ENCODE data around the gene OR5AC2.
A peak's percentile ranks its signal among the peaks of the same experiment; 100 is the strongest.

The OR5AC2 gene

GRCh38 chr3:98058244-98058960 is 28.6 kb upstream of the OR5AC2 start:
- TF ChIP-seq Cebpa-rat (IDR thresholded peaks at IDR 0.05), result no peak
- no peak overlapping the region for H3K9ac ChIP-seq
- no peaks in the 10 kb centered on the region for H4K20me1 ChIP-seq
- H3K27ac ChIP-seq, result no peak overlapping the region
- H3K36me3 ChIP-seq, result no peaks in the 10 kb centered on the region
- no peak overlapping the region for H3K4me2 ChIP-seq
- H3K4me3 ChIP-seq, result no peak overlapping the region
- H3K9me3 ChIP-seq (replicated peaks in 1 of 11), result no peaks in the 10 kb centered on the region
- H3K4me1 ChIP-seq, result no peaks in the 10 kb centered on the region
- no peaks in the 10 kb centered on the region for H3K27me3 ChIP-seq

GRCh38 chr3:98068824-98069223 is 18.1 kb upstream of the OR5AC2 start:
- Histone ChIP-seq H3K27me3 (no peaks in the 10 kb centered on the region), H3K36me3 (no peaks in the 10 kb centered on the region), H3K9ac (no peak overlapping the region), H4K20me1 (no peaks in the 10 kb centered on the region), H3K4me3 (no peak overlapping the region), H3K9me3 (replicated peaks in 1 of 11) (no peaks in the 10 kb centered on the region), H3K27ac (no peak overlapping the region), H3K4me1 (no peaks in the 10 kb centered on the region), H3K4me2 (no peak overlapping the region)
- no peak for TF ChIP-seq Cebpa-rat (IDR thresholded peaks at IDR 0.05)

- H3K36me3 ChIP-seq, result no peaks in the 10 kb centered on the region
- no peak for TF ChIP-seq Cebpa-rat (IDR thresholded peaks at IDR 0.05)
- no peaks in the 10 kb centered on the region for H3K4me1 ChIP-seq
- no peaks in the 10 kb centered on the region for H3K9me3 ChIP-seq (replicated peaks in 1 of 11)
- H3K27ac ChIP-seq, result no peak overlapping the region
- H3K4me2 ChIP-seq, result no peak overlapping the region
- no peak overlapping the region for H3K9ac ChIP-seq
- H3K4me3 ChIP-seq, result no peak overlapping the region
- H3K27me3 ChIP-seq, result no peaks in the 10 kb centered on the region
- no peaks in the 10 kb centered on the region for H4K20me1 ChIP-seq
Observed at GRCh38 chr3:98070840-98071239, 16.1 kb upstream of the OR5AC2 start.

- no peak overlapping the region for H3K4me3 ChIP-seq
- H3K27ac ChIP-seq, result no peak overlapping the region
- H3K36me3 ChIP-seq, result no peaks in the 10 kb centered on the region
- no peaks in the 10 kb centered on the region for H3K27me3 ChIP-seq
- no peak overlapping the region for H3K4me2 ChIP-seq
- TF ChIP-seq Cebpa-rat (IDR thresholded peaks at IDR 0.05), result no peak
- no peaks in the 10 kb centered on the region for H3K4me1 ChIP-seq
- H3K9ac ChIP-seq, result no peak overlapping the region
- no peaks in the 10 kb centered on the region for H3K9me3 ChIP-seq (replicated peaks in 1 of 11)
- no peaks in the 10 kb centered on the region for H4K20me1 ChIP-seq
Observed at GRCh38 chr3:98073486-98073885, 13.5 kb upstream of the OR5AC2 start.

- Histone ChIP-seq H3K4me3 (no peak overlapping the region), H3K27ac (no peak overlapping the region), H3K9ac (no peak overlapping the region), H3K4me2 (no peak overlapping the region), H3K27me3 (no peaks in the 10 kb centered on the region), H3K4me1 (no peaks in the 10 kb centered on the region), H3K36me3 (no peaks in the 10 kb centered on the region), H3K9me3 (replicated peaks in 1 of 11) (peaks cover 0 to 5% (median 0%) of the 10 kb centered on the region in 11 experiments; a peak in 1 of 22 replicates), H4K20me1 (no peaks in the 10 kb centered on the region)
- no peak for TF ChIP-seq Cebpa-rat (IDR thresholded peaks at IDR 0.05)
Observed at GRCh38 chr3:98095882-98096281, 8.9 kb downstream of the OR5AC2 start.

- H3K27me3 ChIP-seq, result no peaks in the 10 kb centered on the region
- no peaks in the 10 kb centered on the region for H3K9me3 ChIP-seq (replicated peaks in 1 of 11)
- H3K4me3 ChIP-seq, result no peak overlapping the region
- no peaks in the 10 kb centered on the region for H3K4me1 ChIP-seq
- no peaks in the 10 kb centered on the region for H3K36me3 ChIP-seq
- no peak overlapping the region for H3K4me2 ChIP-seq
- no peaks in the 10 kb centered on the region for H4K20me1 ChIP-seq
- H3K9ac ChIP-seq, result no peak overlapping the region
- H3K27ac ChIP-seq, result no peak overlapping the region
- TF ChIP-seq Cebpa-rat (IDR thresholded peaks at IDR 0.05), result no peak
Observed at GRCh38 chr3:98099848-98100247, 12.9 kb downstream of the OR5AC2 start.

GRCh38 chr3:98108162-98108561 is 21.2 kb downstream of the OR5AC2 start:
- Histone ChIP-seq H3K36me3 (no peaks in the 10 kb centered on the region), H3K4me2 (no peak overlapping the region), H3K9me3 (replicated peaks in 1 of 11) (no peaks in the 10 kb centered on the region), H4K20me1 (no peaks in the 10 kb centered on the region), H3K27me3 (no peaks in the 10 kb centered on the region), H3K9ac (no peak overlapping the region), H3K4me3 (no peak overlapping the region), H3K4me1 (peaks cover 0 to 13% (median 0%) of the 10 kb centered on the region in 10 experiments; a peak in 2 of 20 replicates), H3K27ac (no peak overlapping the region)
- TF ChIP-seq Cebpa-rat (IDR thresholded peaks at IDR 0.05), result no peak

- H3K36me3 ChIP-seq, result no peaks in the 10 kb centered on the region
- H3K4me3 ChIP-seq, result no peak overlapping the region
- no peaks in the 10 kb centered on the region for H3K9me3 ChIP-seq (replicated peaks in 1 of 11)
- H3K9ac ChIP-seq, result no peak overlapping the region
- H4K20me1 ChIP-seq, result no peaks in the 10 kb centered on the region
- H3K4me1 ChIP-seq, result peaks cover 0 to 13% (median 0%) of the 10 kb centered on the region in 10 experiments; a peak in 2 of 20 replicates
- no peaks in the 10 kb centered on the region for H3K27me3 ChIP-seq
- no peak overlapping the region for H3K27ac ChIP-seq
- TF ChIP-seq Cebpa-rat (IDR thresholded peaks at IDR 0.05), result no peak
- peak overlapping the region in 1 of 11 experiments; percentile 21; a peak in 1 of 22 replicates for H3K4me2 ChIP-seq
Observed at GRCh38 chr3:98109807-98110549, 23.0 kb downstream of the OR5AC2 start.

- H3K27ac ChIP-seq, result no peak overlapping the region
- no peak for TF ChIP-seq Cebpa-rat (IDR thresholded peaks at IDR 0.05)
Observed at GRCh38 chr3:98110550-98110908, 23.6 kb downstream of the OR5AC2 start.

GRCh38 chr3:98114264-98114663 is 27.3 kb downstream of the OR5AC2 start:
- H3K36me3 ChIP-seq, result no peaks in the 10 kb centered on the region
- H3K4me3 ChIP-seq, result no peak overlapping the region
- H3K27ac ChIP-seq, result no peak overlapping the region
- H3K4me1 ChIP-seq, result peaks cover 0 to 12% (median 0%) of the 10 kb centered on the region in 10 experiments; a peak in 2 of 20 replicates
- no peak overlapping the region for H3K4me2 ChIP-seq
- no peak for TF ChIP-seq Cebpa-rat (IDR thresholded peaks at IDR 0.05)
- no peaks in the 10 kb centered on the region for H3K9me3 ChIP-seq (replicated peaks in 1 of 11)
- H4K20me1 ChIP-seq, result no peaks in the 10 kb centered on the region
- H3K27me3 ChIP-seq, result no peaks in the 10 kb centered on the region
- no peak overlapping the region for H3K9ac ChIP-seq

More at GRCh38 chr3:98110550-98110908, 23.6 kb downstream of the OR5AC2 start:
- no peaks in the 10 kb centered on the region for H4K20me1 ChIP-seq
- no peaks in the 10 kb centered on the region for H3K27me3 ChIP-seq
- no peak overlapping the region for H3K4me2 ChIP-seq
- no peaks in the 10 kb centered on the region for H3K9me3 ChIP-seq (replicated peaks in 1 of 11)
- no peak overlapping the region for H3K4me3 ChIP-seq
- H3K4me1 ChIP-seq, result peaks cover 0 to 13% (median 0%) of the 10 kb centered on the region in 10 experiments; a peak in 2 of 20 replicates
- no peak overlapping the region for H3K9ac ChIP-seq
- no peaks in the 10 kb centered on the region for H3K36me3 ChIP-seq
